ENCODE data around the gene FAM236B.
"Not testable (repeated sequence)": the region's sequence is repeated elsewhere in the genome, so short reads cannot be mapped to it uniquely, and the experiment has no call there.

Gene FAM236B

DNA sequence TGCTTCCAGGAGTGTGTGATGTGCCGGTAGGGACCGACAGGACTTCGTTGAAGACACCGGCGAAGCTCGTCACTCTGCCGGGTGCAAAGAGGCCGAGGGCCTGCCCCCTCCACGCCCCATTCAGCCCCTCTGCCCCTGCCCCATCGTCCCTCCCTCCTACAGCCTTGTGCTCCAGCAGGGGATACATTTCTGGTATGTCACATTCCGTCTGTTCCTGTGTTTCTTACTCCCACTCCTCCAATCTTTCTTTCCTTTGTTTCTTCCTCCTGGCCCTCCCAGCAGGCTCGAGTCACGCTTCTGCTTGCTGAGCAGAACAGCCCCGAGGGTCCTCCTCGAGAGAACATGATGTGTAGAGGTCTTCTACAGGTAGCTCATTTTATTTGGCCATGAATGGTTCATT lies at the start of gene FAM236B:
FAM236B (minus strand) TSS at position 101 of the 400 bp plus-strand sequence; CDS start at position 1, 100 bp downstream.
- not testable (repeated sequence) for DNase-seq (ENCODE audit: low read depth)

DNA sequence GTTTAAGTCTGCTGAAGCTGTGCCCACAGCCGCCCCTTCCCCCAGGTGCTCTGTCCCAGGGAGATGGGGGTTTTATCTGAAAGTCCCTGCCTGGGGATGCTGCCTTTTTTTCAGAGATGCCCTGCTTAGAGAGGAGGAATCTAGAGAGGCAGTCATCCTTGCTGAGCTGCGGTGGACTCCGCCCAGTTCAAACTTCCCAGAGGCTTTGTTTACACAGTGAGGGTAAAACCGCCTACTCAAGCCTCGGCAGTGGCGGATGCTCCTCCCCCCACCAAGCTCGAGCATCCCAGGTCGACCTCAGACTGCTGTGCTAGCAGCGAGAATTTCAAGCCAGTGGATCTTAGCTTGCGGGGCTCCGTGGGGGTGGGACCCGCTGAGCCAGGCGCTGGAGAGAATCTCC lies 48.2 kb upstream of the FAM236B start:
- not testable (repeated sequence) for DNase-seq (ENCODE audit: low read depth)

DNA sequence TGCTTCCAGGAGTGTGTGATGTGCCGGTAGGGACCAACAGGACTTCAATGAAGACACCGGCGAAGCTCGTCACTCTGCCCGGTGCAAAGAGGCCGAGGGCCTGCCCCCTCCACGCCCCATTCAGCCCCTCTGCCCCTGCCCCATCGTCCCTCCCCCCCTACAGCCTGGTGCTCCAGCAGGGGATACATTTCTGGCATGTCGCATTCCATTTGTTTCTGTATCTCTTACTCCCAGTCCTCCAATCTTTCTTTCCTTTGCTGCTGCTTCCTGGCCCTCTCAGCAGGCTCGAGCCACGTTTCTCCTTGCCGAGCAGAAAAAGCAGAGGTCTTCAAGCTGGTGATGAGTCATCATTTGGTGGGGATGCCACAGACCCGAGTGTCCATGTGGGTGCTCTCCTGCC lies 25.6 kb upstream of the FAM236B start, which contains the start of gene FAM236D:
FAM236D (minus strand) TSS at position 101 of the 400 bp plus-strand sequence; CDS start at position 1, 100 bp downstream.
- DNase-seq (ENCODE audit: low read depth), result not testable (repeated sequence)

DNA sequence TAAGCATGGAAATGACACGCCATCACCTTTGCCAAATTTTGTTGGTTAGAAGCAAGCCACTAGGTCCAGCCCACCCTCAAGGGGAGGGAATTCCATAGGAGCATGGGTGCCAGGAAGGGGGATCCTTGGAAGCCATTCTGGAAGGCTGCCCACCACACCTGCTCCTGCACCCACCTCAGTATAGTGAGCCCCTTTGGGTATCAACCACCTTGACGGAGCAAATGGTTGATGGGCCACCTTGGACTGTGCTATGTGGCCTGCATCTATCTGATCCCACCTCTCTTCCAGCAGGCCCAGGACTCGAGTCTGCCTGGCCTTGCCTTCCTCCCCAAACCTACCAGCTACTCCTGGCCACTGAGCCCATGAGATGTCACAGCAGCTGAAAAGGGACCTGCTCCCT lies 7.9 kb upstream of the FAM236B start:
- not testable (repeated sequence) for DNase-seq (ENCODE audit: low read depth)

DNA sequence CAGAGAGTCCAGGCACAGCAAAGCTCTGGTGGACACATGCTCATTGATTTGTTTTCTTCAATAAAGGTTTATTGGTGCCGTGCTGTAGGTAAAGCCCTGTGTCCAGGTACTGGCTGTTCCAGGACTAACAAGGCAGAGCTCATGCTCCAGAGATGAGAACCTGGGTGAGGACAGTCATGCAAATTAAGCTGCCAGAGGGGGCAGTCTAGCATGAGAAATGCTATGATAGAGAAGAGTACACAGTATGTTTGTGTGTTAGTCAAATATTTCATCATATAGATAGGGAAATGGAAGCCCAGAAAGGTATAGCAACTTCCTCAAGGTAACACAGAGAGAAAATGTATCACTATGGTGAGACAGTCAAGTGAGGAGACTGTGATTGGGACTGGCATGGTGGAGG lies 5.7 kb upstream of the FAM236B start:
- not testable (repeated sequence) for DNase-seq (ENCODE audit: low read depth)

DNA sequence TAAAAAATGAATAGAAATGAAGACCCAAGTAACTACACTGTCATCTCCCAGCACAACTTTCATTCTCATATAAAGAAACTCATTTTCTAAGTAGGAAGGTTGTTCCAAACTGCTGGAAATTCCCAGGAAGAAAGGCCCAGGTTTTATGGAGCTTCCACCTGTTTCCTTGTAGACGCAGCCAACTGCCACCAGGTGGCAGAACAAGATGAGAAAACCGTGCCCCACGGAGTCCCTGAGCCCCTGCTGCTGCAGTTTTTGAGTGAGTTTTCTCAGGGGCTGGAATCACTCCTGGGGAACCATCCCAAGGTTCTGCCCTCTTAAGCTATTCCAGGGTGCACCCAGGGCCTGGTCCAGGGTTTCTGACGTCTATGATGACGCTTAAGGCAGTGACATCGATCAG lies 1.5 kb upstream of the FAM236B start:
- DNase-seq (ENCODE audit: low read depth), result not testable (repeated sequence)

DNA sequence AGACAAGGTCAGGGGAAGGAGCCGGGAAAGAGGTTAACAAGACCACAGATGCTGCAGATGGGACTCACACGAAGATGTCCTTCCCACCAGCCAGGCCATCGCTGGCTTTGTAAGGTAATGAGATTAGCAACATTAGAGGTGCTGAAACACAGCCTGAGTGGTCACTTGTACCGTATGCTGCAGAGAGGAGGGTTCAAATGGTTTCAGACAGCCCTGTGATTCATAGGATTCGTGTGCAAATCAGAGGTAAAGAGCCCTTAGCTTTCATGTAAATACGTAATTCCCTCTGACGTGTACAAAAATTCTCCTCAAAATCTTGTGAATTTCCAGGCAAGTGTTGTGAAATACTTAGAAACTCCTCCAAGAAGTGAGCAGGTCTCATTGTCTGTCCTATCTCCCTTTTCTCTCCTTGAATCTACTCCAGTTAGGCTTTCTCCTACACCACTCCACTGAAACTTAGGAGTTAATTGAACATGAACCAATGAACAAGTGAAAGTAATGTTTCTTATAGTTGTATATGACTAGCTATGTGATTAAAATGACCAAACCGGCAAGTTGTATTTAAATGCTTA lies 991 bp upstream of the FAM236B start:
- not testable (repeated sequence) for DNase-seq (ENCODE audit: low read depth)

DNA sequence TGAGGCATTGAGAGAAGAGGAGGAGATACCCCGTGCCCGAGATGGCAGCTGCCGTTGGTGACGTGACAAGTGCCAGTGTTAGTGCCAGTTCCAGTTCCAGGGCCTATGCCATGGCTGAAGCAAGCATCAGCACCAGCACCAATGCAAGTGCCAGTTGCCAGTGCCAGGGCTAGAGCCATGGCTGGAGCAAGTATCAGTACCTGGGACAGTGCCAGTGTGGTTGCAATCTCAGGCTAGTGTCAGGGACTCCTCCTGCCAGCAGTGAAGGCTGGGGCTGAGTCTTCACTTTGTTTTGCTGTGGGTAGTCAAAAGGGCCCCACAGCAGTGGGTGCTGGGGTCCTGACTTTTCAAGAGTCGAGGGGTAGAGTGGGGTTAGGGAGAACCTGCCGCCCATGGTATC lies 4.3 kb downstream of the FAM236B start:
- DNase-seq (ENCODE audit: low read depth), result not testable (repeated sequence)

DNA sequence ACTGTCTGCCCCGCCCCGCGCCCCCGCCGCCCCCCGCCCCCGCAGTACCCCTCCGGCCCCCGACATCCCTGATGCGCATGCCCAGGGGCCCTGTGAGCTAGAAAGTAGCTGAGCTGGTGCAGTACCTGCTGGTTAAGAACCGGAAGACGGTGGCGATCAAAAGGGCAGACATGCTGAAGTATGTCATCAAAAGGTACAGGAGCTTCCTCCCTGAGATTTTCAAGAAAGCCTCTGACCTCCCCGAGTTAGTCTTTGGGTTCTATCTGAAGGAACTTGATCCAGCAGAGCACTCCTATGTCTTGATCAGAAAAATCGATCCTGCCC lies 5.0 kb downstream of the FAM236B start:
- not testable (repeated sequence) for DNase-seq (ENCODE audit: low read depth)

DNA sequence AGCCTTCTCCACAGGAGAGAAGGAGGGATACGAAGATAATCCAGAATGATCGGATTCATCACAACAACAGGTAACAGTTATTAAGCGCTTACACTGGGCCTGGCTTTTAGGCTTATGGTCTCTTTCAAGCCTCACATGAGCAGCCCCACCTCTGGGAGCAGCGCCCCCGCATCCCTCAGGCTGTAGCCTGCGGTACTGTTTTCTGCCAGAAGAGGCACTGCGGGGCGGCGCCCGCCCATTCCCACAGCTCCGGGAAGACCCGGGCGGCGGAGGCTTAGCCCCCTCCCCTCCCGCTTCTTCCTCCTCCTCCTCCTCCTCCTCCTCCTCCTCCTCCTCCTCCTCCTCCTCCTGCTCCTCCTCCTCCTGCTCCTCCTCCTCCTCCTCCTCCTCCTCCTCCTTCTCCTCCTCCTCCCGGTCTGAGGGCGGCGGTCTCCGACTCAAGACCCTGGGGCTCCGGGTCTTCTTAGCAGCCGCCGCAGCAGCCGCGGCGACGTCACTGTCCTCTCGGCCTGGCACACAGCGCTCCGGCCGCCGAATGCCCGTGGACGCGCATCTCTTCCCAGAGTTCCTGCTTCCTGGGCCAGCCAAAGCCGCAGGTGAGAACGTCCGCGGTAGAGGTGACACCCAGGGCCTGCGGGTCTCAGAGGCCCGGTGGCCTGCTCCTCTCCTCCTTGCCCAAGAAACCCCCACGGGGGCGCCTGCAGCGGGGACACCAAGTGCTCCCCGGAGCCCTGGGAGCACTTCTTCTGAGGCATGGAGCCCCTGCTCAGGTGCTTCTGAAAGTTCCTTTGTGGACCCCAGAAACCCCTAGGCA lies 5.6 kb downstream of the FAM236B start, which contains the start of gene DMRTC1B:
DMRTC1B (plus strand) TSS at position 238 of the 814 bp plus-strand sequence. CDS start 68,246 bp downstream, outside the sequence.
- not testable (repeated sequence) for DNase-seq (ENCODE audit: low read depth)

DNA sequence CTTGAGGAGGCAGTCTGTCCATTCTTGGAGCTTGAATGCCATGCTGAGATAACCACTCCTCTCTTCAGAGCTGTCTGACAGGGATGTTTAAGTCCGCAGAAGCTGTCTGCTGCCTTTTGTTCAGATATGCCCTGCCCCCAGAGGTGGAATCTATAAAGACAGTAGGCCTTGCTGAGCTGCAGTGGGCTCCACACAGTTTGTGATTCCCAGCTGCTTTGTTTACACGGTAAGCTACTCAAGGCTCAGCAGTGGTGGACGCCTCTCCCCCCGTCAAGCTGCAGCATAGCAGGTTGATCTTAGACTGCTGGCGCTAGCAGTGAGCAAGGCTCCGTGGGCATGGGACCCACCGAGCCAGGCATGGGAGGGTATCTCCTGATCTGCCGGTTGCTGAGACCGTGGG lies 22.0 kb downstream of the FAM236B start:
- DNase-seq (ENCODE audit: low read depth), result not testable (repeated sequence)

DNA sequence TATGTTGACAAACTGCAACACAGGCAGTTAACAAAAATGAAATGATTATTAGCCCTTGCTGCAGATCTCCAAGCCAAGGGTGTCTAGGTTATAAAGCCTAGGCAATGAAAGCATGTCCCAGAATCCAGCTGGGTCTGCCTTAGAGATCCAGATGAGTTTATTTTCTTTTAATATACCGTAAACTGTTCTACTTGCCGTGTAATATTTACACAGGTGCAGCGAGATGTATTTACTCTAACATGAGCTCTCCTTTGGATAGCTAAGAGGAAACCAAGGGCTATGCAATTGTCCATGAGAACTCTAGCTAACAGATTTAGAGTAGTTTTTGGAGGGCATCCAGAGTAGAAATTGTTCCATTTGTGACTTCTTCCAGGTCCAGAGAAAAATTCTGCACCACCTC lies 33.9 kb downstream of the FAM236B start:
- DNase-seq (ENCODE audit: low read depth), result not testable (repeated sequence)

DNA sequence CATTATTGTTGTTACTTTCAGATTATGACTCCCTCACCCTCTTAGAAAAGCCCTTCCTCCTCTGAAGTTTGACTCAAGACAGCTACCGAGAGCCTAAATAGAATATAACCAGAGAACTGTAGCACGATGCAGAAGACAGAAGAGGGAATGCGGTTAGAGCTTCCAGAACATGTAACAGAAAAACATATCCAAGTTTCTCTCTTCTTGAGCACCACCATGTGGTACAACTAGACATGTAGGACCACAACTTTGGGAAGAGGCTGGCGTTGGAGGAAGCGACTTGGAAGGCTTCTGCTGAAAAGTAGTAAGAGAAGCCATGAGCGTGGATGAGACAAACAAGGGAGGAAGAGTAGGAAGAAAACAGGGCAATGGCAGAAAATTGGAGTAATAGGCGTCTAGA lies 36.9 kb downstream of the FAM236B start:
- DNase-seq (ENCODE audit: low read depth), result not testable (repeated sequence)

DNA sequence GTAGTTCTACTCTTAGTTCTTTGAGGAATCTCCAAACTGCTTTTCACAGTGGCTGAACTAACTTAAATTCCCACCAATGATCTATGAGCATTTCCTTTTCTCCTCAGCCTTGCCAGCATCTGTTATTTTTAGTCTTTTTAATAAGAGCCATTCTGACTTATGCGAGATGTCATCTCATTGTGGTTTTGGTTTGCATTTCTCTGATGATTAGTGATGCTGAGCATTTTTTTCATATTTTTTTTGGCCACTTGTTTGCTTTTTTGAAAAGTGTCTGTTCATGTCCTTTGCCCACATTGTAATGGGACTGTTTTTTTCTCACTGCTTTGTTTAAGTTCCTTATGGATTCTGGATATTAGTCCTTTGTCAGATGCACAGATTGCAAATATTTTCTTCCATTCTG lies 46.9 kb downstream of the FAM236B start:
- no peak for DNase-seq (ENCODE audit: low read depth)

DNA sequence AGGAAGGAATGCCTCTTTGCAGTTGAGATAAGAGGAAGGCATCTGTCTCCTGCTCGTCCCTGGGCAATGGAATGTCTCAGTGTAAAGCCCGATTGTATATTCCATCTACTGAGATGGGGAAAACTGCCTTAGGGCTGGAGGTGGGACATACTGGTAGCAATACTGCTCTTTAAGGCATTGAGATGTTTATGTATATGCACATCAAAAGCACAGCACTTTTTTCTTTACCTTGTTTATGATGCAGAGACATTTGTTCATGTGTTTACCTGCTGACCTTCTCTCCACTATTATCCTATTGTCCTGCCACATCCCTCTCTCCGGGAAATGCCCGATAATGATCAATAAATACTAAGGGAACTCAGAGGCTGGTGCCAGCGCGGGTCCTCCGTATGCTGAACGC lies 48.8 kb downstream of the FAM236B start:
- DNase-seq (ENCODE audit: low read depth), result not testable (repeated sequence)

All from stimulated activated CD8-positive, alpha-beta memory T cell treated with anti-CD3 and anti-CD28 coated beads, Interleukin-15, amount 100 ng/mL, for 24 hours (primary cell).